Sigmoid colon (tissue), 4 donors: ENCODE data around the gene RPH3AL.

Experiments used
- CTCF ChIP-seq, 4 experiments: fragments of 450-650 bp in 3 of 4; fragments of 200-600 bp in 1 of 4; IDR thresholded peaks; one replicate each; pipeline ENCODE4 v1.5.1; 2016 to 2019; ENCODE audit warnings: antibody characterized with exemption in 4 of 4, mild to moderate bottlenecking in 3 of 4, moderate library complexity in 2 of 4
- EP300 ChIP-seq, 4 donors: sonication (generic); formaldehyde crosslinking; IDR thresholded peaks; one replicate each; pipeline ENCODE4 v1.6.1; 2017; ENCODE audit warnings: antibody characterized with exemption in 4 of 4
- POLR2A ChIP-seq, 2 donors: fragments of 450-650 bp; IDR thresholded peaks; one replicate each; pipeline ENCODE4 v1.6.1; 2016; ENCODE audit warnings: antibody characterized with exemption in 2 of 2, mild to moderate bottlenecking in 2 of 2, moderate library complexity in 2 of 2
- POLR2AphosphoS5 ChIP-seq, 4 donors: sonication (generic); formaldehyde crosslinking; IDR thresholded peaks; one replicate each; pipeline ENCODE4 v1.6.1; 2017; ENCODE audit warnings: antibody characterized with exemption in 4 of 4

GRCh38 chr17:281365-281999 is 71.1 kb downstream of the RPH3AL start:
- TF ChIP-seq CTCF (IDR thresholded peaks at IDR 0.05) (no peak), EP300 (IDR thresholded peaks at IDR 0.05) (no peak), POLR2AphosphoS5 (IDR thresholded peaks at IDR 0.05) (no peak), POLR2A (IDR thresholded peaks at IDR 0.05) (no peak)
